ENCODE results near the gene PHYHIPL. TPM values are rescaled to one million over a fixed set of nuclear protein-coding genes. Genes with fewer than 3 reads are reported as not detected.

Gene PHYHIPL
- total and polyA plus RNA-seq, 5 donors: 0.11 to 0.34 (median 0.27) TPM; not detected in 1

Other genes with a start within 250 kb of the PHYHIPL start
- 1 to 10 TPM; 3.2 to 6.8 (median 5.9) TPM for gene FAM13C, start 185.9 kb downstream of the PHYHIPL start, total RNA-seq
- gene FAM13C, start 185.9 kb downstream of the PHYHIPL start, polyA plus RNA-seq: 3.4 TPM

Measured in right cardiac atrium (tissue), 5 donors.